ENCODE measurements around the gene ZSWIM1. TPM values are rescaled to one million over a fixed set of nuclear protein-coding genes. Genes with fewer than 3 reads are reported as not detected.

ZSWIM1 gene
- total RNA-seq, 1 experiment from 2014 or later = 13.4 TPM

DNA sequence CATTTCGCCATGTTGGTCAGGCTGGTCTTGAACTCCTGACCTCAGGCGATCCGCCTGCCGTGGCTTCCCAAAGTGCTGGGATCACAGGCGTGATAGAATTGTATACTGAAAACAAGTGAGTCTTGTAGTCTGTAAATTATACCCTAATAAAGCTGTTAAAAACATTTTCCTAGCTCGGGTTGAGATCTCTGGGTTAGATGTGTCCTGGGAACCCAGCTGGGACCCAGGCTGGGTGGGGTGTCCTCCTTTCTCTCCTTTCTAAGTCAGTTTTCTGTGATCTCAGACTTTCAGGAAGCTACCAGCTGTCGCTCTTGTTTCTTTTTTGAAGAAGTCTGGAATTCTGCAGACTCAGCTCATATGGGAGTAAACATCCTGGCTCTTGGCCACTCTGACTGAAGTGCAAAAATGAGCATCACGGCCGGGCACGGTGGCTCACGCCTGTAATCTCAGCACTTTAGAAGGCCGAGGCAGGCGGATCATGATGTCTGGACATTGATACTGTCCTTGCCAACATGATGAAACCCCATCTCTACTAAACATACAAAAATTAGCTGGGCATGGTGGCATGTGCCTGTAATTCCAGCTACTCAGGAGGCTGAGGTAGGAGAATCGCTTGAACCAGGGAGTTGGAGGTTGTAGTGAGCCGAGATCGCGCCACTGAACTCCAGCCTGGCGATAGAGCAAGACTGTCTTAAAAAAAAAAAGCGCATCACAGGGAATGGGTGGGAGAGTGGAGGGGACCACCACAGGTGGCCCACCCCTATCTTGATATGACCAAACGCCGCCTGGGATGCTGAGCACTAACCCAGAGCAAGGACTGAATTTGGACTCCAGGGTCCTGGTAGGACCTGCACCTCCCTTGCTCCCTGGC, 43.6 kb downstream of the ZSWIM1 start:
- DNase-seq (ENCODE audit: low read depth, low spot score) (no peak), ATAC-seq (no peak)
- Histone ChIP-seq H3K9me3 (ENCODE audit: control insufficient read depth, insufficient read depth, low read depth, low read length) (no peaks in the 10 kb centered on the region), H3K4me3 (ENCODE audit: low read depth in 2 of 2, low read length in 2 of 2) (no peak overlapping the region), H3K27me3 (ENCODE audit: control insufficient read depth, insufficient read depth, low read length) (no peaks in the 10 kb centered on the region), H3K36me3 (ENCODE audit: control insufficient read depth, insufficient read depth, low read length) (no peaks in the 10 kb centered on the region), H3K27ac (ENCODE audit: low read length) (no peak overlapping the region), H3K4me1 (ENCODE audit: control insufficient read depth, insufficient read depth, low read length) (no peaks in the 10 kb centered on the region)
- intact Hi-C loops (cut with micrococcal nuclease; ENCODE audit: unreplicated experiment) (no loop called here), in situ Hi-C loops (cut with HindIII; ENCODE audit: low pct_unique_long_range_greater_than_20kb, low sequenced_read_pairs) (no loop called here)
- no TSS peak for BruUV-seq (replicated peaks)
- ChIA-PET CTCF (no interaction called here), POLR2A (interaction anchor here (0.7 to 0.8 kb wide), 2 partner anchors 10 to 19 kb away, joined by 4 to 6 read pairs; partner anchors contain the start of gene PCIF1)
- TF ChIP-seq POLR2AphosphoS5 (IDR thresholded peaks at IDR 0.05; ENCODE audit: low read depth, low read length) (no peak), CTCF (IDR thresholded peaks at IDR 0.05) (no peak), TCF7L2 (IDR thresholded peaks at IDR 0.05; ENCODE audit: low read depth, low read length) (no peak), REST (IDR thresholded peaks at IDR 0.05; ENCODE audit: insufficient read depth in 1 of 2, low read depth in 2 of 2, low read length in 1 of 2) (no peak), SIN3A (IDR thresholded peaks at IDR 0.05; ENCODE audit: borderline replicate concordance, insufficient read depth, low read depth, low read length) (no peak)

GRCh38 chr20:45925821-45926506, 44.9 kb downstream of the ZSWIM1 start:
- in situ Hi-C loops (cut with HindIII; ENCODE audit: low pct_unique_long_range_greater_than_20kb, low sequenced_read_pairs) (no loop called here), intact Hi-C loops (cut with micrococcal nuclease; ENCODE audit: unreplicated experiment) (no loop called here)
- BruUV-seq (replicated peaks) = no TSS peak
- DNase-seq (ENCODE audit: low read depth, low spot score) (no peak), ATAC-seq (no peak)
- TF ChIP-seq POLR2AphosphoS5 (IDR thresholded peaks at IDR 0.05; ENCODE audit: low read depth, low read length) (no peak), REST (IDR thresholded peaks at IDR 0.05; ENCODE audit: insufficient read depth in 1 of 2, low read depth in 2 of 2, low read length in 1 of 2) (no peak), TCF7L2 (IDR thresholded peaks at IDR 0.05; ENCODE audit: low read depth, low read length) (no peak), SIN3A (IDR thresholded peaks at IDR 0.05; ENCODE audit: borderline replicate concordance, insufficient read depth, low read depth, low read length) (no peak), CTCF (IDR thresholded peaks at IDR 0.05) (no peak)
- H3K9me3 ChIP-seq (ENCODE audit: control insufficient read depth, insufficient read depth, low read depth, low read length) = no peaks in the 10 kb centered on the region
- H3K27me3 ChIP-seq (ENCODE audit: control insufficient read depth, insufficient read depth, low read length) = no peaks in the 10 kb centered on the region
- no peak overlapping the region for H3K4me3 ChIP-seq (ENCODE audit: low read depth in 2 of 2, low read length in 2 of 2)
- H3K27ac ChIP-seq (ENCODE audit: low read length) = no peak overlapping the region
- ChIA-PET POLR2A (no interaction called here), CTCF (interaction anchor here (1.6 kb wide), 1 partner anchor 36 kb away, joined by 3 read pairs; no protein-coding TSS in a partner anchor)
- H3K36me3 ChIP-seq (ENCODE audit: control insufficient read depth, insufficient read depth, low read length) = no peaks in the 10 kb centered on the region
- H3K4me1 ChIP-seq (ENCODE audit: control insufficient read depth, insufficient read depth, low read length) = no peaks in the 10 kb centered on the region

Data from Panc1 (cell line).